HG03097 (cell line): ENCODE results near the gene RAD23A.
"Not testable (repeated sequence)": the region's sequence is repeated elsewhere in the genome, so short reads cannot be mapped to it uniquely, and the experiment has no call there.

ENCODE experiments used
- ATAC-seq: cut with Tn5 transposase; IDR thresholded peaks from one replicate; pipeline ENCODE4 v1.9.1; 2021; ENCODE audit not compliant: unreplicated experiment, low FRiP score

RAD23A gene

DNA sequence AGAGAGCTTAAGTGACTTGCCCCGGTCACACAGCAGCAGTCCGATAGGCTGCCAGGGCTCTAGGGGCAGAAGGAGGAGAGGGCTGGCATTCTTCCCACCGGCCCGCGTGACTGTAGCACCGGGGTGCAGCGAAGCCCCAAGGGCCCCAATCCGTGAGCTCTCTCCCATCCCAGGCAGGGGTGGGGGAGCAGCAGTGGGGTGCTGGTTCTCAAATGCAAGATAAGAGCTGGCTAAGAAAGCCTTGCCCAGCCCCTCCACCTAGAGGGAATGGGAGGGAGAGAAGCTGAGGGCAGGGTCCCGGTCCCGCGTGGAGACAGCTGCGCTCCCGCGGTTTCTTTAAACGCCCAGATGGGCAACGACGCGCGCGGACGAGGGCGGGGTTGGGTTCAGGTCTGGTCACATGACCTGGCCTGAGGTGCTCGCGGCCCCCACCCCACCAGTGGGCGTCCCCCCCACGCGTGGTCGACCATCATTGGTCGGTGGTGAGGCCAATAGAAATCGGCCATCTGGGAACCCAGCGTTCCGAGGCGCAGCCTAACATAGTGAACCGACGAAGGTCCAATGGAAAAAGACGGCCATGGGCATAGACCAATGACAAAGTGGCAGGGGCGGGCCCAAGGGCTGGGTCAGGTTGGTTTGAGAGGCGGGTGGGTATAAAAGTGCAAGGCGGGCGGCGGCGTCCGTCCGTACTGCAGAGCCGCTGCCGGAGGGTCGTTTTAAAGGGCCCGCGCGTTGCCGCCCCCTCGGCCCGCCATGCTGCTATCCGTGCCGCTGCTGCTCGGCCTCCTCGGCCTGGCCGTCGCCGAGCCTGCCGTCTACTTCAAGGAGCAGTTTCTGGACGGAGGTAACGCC lies 7.5 kb upstream of the RAD23A start, which contains the start of gene CALR:
Gene CALR, plus strand, starts transcription at position 683 of the 852 bp plus-strand sequence. Its CDS starts 71 bp downstream, at position 754.
- ATAC-seq = peak; percentile 87

DNA sequence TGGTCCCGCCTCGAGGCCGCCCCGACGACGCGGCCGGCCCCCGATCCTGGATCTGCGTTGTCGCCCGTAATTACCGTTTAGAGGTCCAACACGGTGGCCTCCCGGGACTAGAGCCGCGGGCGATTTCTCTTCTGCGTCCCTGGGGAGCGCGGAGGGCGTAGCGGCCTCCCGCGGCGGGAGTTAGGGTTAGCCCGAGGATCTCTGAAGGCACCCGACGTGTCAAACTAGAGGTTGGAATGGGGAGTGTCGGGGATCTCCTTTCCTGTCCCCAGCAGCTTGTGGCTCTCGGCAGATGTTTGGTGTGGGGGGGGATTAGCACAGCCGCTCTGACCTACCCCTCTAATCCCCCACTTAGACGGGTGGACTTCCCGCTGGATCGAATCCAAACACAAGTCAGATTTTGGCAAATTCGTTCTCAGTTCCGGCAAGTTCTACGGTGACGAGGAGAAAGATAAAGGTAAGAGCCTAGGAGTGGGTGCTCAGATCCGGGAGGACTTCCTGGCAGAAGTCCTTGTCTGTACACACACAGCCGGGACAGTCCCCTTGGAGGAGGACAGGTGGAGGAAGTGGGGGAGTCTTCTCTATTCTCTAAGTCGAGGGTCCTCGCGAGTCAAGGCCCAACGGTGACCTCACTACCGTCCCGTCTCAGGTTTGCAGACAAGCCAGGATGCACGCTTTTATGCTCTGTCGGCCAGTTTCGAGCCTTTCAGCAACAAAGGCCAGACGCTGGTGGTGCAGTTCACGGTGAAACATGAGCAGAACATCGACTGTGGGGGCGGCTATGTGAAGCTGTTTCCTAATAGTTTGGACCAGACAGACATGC lies 6.7 kb upstream of the RAD23A start:
- peak; percentile 8 for ATAC-seq

DNA sequence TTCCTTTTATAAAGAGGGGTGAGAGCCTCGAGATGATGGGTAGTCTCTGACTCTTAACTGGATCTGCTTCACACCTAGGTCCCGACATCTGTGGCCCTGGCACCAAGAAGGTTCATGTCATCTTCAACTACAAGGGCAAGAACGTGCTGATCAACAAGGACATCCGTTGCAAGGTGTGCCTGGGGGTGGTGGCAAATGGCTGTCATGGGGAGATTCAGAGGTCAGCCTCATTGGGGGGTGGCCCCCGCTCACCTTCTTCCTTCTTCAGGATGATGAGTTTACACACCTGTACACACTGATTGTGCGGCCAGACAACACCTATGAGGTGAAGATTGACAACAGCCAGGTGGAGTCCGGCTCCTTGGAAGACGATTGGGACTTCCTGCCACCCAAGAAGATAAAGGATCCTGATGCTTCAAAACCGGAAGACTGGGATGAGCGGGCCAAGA lies 5.7 kb upstream of the RAD23A start:
- ATAC-seq = no peak

DNA sequence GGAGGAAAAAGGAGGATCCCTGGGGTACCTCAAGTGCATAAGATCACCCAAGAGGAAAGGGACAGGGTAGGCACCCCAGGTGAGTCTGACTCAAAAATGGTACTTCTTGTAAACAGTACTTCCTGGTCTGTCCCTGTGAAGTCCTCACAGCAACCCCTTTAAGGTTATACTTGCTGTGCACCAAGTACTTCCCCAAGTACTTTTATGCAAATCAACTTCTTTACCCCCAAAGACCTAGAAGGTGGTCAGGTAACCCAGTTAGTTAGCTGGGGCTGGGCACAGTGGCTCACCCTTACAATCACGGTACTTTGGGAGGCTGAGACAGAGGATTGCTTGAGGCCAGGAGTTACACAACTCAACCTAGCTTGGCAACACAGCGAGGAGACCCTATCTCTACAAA lies 4.8 kb upstream of the RAD23A start:
- ATAC-seq = no peak

DNA sequence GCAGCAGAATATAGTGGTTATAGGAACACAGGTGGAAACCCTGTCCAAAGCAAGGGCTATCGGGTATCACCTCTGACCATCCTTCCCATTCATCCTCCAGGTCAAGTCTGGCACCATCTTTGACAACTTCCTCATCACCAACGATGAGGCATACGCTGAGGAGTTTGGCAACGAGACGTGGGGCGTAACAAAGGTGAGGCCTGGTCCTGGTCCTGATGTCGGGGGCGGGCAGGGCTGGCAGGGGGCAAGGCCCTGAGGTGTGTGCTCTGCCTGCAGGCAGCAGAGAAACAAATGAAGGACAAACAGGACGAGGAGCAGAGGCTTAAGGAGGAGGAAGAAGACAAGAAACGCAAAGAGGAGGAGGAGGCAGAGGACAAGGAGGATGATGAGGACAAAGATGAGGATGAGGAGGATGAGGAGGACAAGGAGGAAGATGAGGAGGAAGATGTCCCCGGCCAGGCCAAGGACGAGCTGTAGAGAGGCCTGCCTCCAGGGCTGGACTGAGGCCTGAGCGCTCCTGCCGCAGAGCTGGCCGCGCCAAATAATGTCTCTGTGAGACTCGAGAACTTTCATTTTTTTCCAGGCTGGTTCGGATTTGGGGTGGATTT lies 2.1 kb upstream of the RAD23A start:
- ATAC-seq = no peak

DNA sequence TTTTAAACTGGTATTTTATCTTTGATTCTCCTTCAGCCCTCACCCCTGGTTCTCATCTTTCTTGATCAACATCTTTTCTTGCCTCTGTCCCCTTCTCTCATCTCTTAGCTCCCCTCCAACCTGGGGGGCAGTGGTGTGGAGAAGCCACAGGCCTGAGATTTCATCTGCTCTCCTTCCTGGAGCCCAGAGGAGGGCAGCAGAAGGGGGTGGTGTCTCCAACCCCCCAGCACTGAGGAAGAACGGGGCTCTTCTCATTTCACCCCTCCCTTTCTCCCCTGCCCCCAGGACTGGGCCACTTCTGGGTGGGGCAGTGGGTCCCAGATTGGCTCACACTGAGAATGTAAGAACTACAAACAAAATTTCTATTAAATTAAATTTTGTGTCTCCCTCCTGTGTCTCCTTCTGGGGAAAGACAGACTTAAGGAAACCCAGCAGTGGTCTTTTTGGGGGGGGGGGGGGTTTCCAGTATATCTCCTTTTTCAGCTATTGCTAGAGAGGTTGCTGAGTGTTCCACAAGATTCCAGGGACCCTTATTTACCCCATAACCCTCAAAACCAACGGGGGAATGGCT lies 1.5 kb upstream of the RAD23A start:
- no peak for ATAC-seq

DNA sequence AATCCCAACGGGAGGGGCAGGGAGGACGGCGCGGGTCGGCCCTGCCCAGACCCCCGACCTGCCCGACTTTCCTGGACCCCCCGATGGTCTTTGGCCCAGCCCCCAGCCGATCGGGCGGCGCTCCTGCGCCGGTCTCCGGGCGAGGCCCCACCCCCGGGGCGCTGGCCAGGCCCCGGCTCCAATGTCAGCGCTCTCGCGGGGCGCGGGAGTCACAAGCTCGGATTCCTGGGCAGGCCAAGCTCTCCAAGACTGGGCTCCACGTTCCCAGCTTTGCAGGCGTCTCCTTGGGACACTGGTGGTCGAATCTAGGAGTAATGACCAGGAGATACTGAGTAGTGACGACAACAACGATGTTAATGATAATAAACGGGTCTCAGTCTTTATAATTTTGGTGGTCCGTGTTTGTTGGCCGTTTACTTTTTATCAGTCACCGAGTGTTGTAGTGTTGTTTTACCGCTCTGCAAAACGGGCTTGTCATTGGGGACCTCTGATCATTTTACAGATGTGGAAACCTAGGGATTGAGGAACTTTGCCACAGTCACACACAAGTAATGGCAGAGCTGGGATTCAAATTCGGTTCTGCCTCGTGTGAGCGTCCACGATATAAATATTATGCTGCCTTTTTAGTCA lies 545 bp downstream of the RAD23A start:
- ATAC-seq = peak; percentile 32

DNA sequence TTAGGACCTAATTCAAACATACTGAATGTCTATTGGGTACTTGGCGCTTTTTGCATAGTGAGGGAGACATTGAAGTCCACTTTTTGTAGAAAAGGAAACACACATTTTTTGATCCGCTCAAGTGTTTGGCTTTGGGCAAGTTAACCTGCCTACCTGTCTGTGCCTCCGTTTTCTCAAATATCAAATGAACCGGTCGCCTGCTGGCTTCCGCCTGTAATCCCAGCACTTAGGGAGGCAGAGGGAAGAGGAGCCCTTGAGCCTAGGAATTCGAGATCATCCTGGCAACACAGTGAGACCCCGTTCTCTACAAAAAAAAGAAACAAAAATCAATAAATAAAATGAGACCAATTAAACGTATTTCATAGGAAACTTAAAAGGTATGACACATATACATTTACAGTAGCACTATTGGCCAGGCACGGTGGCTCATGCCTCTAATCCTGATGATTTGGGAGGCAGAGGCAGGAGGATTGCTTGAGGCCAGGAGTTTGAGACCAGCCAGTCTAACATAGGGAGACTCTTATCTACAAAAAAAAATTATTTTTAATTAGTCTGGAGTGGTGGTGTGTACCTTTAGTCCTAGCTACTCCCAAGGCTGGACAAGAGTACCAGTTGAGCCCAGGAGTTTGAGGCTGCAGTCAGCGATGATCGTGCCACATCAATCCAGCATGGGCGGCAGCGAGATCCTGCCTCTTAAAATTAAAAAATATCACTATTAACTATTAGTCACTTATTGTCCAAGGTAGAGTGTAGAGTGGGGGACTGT lies 1.3 kb downstream of the RAD23A start:
- ATAC-seq = no peak

DNA sequence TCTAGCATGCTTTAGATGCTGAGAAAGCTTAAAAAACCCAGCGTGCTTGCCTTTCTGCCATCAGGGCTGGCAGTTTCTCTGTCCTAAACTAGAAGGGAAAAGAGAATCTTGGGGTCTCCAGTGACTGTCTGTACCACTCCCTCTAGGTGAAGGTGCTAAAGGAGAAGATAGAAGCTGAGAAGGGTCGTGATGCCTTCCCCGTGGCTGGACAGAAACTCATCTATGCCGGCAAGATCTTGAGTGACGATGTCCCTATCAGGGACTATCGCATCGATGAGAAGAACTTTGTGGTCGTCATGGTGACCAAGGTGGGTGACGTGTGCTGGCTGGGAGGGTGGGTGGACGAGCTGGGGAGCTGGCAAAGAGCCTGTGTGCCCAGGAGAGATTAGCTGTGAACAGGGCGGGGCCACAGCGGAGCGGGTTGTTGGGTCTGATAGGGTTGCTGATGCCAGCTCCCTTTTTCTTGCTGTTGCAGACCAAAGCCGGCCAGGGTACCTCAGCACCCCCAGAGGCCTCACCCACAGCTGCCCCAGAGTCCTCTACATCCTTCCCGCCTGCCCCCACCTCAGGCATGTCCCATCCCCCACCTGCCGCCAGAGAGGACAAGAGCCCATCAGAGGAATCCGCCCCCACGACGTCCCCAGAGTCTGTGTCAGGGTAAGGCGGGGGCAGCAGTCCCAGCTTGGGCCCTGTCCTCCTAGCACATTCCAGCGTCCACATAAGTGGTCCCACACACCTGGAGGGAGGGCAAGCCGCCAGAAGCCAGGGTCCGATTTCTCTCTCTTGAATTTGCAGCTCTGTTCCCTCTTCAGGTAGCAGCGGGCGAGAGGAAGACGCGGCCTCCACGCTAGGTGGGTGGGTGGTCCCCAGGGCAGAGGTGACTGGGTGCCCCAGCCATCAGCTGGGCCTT lies 2.3 kb downstream of the RAD23A start:
- ATAC-seq = no peak

DNA sequence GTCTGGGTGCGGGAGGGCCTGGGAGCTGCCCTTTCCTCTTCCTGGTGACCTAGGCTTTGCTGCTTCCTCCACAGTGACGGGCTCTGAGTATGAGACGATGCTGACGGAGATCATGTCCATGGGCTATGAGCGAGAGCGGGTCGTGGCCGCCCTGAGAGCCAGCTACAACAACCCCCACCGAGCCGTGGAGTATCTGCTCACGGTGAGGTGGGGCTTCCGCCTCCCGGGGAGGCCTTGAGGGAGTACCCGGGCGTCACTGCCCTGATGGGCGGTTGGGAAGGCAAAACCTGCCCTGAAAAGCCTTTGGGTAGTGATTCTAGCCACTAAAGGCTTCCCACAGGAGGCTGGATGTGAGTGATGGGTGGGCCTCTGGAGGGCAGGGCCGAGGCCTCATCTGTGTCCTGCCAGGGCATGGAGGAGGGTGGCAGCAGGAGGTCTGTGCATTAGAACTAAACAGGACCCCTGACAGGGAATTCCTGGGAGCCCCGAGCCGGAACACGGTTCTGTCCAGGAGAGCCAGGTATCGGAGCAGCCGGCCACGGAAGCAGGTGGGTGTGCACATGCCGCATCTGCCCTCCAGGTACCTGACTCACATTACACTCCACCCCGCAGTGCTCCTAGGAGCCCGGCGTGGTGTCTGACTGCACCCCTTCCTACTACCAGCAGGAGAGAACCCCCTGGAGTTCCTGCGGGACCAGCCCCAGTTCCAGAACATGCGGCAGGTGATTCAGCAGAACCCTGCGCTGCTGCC lies 3.1 kb downstream of the RAD23A start:
- no peak for ATAC-seq

DNA sequence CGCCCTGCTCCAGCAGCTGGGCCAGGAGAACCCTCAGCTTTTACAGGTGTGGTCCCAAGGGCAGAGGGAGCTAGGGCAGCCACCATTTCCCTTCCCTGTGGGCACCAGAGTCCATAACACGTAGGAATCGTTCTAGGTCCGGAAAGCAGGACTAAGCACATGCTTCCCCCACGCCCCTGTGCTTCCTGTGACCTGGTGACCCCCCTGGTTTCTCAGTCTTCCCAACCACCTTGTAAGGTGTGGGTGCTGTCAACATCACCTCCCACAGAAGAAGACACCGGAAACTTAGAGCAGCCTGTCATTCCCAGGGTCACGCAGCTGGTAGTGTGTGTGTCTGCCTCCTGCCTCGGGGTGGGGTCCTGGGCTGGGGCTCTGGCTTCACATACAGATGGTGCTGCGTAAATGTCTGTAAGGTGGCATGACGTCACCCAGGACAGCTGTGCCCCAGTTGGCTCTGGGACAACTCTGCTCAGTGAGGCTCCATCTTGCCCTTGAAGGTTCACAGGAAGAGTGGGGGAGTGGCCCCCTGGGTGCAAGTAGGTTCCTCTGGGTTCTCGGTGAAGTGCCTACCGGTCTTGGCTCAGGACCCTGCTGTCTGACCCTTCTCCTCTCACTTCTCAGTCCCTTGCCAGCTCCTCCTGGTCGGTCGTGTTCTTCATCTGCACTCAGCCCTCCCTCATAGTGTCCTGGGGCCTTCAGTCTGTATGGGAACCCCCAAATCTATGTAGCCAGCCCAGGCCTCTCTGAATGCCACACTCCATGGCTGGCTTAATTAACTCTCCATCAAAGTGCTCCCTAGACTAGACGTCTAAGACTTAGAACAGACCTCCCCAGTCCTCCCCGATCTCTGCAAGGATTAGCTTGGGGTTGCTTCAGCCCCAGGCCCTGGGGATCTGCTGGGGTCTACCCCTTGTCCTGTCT lies 4.0 kb downstream of the RAD23A start:
- ATAC-seq = no peak

DNA sequence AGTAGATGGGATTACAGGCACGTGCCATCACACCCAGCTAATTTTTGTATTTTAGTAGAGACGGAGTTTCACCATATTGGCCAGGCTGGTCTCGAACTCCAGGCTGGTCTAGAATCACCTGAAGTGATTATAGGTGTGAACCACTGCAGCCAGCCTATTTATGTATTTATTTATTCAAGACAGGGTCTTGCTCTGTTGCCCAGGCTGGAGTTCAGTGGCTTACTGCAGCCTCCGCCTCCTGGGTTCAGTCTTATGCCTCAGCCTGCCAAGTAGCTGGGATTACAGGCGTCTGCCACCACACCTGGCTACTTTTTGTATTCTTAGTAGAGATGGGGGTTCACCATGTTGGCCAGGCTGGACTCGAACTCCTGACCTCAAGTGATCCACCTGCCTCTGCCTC lies 6.4 kb downstream of the RAD23A start:
- not testable (repeated sequence) for ATAC-seq

DNA sequence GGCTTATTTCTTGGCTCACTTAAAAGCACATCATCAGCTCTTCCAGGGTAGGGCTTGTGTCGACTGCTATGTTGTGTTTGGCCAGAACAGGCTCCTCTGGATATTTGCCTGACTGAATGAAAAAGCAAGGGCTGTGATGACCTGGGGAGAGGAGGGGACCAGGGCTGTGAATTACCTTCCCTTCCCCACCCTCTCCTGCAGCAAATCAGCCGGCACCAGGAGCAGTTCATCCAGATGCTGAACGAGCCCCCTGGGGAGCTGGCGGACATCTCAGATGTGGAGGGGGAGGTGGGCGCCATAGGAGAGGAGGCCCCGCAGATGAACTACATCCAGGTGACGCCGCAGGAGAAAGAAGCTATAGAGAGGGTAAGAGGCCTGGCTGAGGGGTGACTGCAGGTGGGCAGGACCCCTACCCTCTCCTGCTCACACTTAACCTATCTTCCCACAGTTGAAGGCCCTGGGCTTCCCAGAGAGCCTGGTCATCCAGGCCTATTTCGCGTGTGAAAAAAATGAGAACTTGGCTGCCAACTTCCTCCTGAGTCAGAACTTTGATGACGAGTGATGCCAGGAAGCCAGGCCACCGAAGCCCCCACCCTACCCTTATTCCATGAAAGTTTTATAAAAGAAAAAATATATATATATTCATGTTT lies 7.0 kb downstream of the RAD23A start:
- ATAC-seq = no peak

DNA sequence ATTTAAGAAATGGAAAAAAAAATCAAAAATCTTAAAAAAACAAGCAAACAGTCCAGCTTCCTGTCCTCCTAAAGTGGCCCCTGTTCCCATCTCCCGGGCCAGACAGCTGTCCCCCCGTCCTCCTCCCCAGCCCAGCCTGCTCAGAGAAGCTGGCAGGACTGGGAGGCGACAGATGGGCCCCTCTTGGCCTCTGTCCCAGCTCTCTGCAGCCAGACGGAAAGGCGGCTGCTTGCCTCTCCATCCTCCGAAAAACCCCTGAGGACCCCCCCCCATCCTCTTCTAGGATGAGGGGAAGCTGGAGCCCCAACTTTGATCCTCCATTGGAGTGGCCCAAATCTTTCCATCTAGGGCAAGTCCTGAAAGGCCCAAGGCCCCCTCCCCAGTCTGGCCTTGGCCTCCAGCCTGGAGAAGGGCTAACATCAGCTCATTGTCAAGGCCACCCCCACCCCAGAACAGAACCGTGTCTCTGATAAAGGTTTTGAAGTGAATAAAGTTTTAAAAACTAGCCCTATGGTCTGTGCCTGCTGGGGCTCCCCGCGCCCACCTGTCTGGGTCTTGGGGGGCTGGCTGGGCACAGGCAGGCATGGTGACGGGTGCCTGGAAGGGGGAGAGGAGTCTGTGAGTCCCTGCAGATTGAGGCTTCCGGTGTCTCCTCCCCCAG lies 7.6 kb downstream of the RAD23A start:
- no peak for ATAC-seq

DNA sequence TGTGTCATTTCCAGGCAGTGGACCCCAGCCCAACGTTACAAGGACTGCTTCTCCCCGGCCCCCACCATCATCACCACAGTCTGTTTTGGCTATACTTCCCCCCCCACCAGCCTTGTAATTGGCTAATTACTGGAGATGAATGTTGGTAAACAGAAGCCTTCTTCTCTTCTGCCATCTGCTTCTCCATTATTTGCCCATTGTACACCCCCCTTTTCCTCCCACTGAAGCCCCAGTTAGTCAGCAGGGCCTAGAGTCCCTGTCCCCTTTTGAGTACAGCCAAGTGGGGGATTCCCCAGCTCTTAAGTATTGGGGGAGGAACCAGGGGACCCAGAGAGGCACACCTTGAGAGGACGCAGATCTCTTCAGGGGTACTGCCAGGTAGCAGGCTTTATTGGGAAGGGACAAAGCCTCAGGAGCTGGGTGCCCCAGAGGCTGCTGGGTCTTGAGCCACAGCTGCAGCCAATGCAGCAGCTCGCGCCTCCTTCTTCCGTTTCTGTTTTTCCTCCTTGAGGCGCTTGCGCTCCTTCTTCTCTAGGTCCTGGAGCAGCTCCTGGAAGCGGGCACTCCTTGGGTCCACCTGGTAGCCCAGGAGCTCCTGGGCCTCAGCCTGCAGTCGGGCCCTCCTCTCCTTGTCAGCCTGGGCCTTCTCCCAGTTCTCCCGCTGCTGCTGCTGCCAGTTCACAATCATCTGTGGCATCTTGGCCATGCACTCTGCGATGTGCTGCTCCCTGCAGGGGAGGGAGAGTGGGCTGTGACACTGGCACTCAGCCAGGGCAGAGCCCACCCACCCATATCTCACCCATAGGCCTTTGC lies 8.3 kb downstream of the RAD23A start:
- ATAC-seq = no peak
